GM18498 (cell line): Measurements from ENCODE around the gene MESP2.

Source experiments
- ATAC-seq: cut with Tn5 transposase; IDR thresholded peaks from one replicate; pipeline ENCODE4 v1.9.1; 2021; ENCODE audit warnings: mild to moderate bottlenecking, moderate library complexity; ENCODE audit not compliant: unreplicated experiment

The MESP2 gene, protein sequence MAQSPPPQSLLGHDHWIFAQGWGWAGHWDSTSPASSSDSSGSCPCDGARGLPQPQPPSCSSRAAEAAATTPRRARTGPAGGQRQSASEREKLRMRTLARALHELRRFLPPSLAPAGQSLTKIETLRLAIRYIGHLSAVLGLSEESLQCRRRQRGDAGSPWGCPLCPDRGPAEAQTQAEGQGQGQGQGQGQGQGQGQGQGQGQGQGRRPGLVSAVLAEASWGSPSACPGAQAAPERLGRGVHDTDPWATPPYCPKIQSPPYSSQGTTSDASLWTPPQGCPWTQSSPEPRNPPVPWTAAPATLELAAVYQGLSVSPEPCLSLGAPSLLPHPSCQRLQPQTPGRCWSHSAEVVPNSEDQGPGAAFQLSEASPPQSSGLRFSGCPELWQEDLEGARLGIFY

DNA sequence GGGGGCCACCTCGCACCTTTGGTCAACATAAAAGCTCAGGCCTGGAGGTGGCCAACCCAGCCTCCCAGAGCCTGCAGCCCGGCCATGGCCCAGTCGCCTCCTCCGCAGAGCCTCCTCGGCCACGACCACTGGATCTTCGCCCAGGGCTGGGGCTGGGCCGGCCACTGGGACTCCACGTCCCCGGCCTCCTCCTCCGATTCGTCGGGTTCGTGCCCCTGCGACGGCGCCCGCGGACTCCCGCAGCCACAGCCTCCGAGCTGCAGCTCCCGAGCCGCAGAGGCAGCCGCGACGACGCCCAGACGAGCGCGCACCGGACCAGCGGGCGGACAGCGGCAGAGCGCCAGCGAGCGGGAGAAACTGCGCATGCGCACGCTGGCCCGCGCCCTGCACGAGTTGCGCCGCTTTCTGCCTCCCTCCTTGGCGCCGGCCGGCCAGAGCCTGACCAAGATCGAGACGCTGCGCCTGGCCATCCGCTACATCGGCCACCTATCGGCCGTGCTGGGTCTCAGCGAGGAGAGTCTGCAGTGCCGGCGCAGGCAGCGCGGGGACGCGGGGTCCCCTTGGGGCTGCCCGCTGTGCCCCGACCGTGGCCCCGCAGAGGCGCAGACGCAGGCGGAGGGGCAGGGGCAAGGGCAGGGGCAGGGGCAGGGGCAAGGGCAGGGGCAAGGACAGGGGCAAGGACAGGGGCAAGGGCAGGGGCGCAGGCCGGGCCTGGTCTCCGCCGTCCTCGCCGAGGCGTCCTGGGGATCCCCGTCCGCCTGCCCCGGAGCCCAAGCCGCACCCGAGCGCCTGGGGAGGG is at the start of gene MESP2:
Gene MESP2, plus strand, starts transcription at position 59 of the 799 bp plus-strand sequence. Its CDS starts 26 bp downstream, at position 85.
- ATAC-seq, result peak; percentile 75

DNA sequence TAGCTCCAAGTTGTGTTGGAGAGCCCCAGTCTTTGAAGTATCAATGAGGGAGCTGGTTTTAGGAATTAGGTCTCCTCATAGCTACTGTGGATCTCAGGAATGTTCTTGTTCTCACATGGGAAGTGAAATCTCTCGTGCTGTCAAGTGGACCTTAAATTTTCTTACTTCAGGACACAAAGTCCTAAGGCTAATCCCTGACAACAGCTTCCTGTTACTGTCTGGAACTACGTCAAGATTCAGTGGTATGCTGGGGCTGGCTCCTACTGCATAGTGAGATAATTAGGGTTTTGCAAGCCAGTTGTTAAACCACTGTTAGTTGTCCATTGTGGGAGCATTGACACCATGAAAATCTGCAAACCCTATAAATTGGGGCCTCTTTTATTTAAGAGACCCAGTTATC is 47.9 kb upstream of the MESP2 start:
- ATAC-seq, result no peak

DNA sequence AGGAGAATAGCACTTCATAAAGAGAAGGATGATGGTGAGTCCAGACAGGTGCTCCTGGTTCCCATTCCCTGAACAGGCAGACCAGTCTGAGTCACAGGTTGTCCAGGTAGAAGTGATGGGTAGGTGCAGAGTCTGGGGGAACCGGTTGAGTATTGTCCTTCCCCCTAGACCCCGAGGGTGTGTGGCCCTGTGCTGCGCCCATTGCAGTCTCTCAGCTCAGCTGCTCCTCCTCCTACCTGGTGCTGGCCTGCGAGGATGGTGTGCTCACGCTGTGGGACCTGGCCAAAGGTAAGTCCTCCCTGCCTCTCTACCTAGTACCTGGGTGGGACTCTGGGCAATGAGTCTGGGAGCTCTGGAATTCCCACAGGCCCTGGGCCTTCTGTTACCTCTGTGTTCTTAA is 44.9 kb upstream of the MESP2 start:
- no peak for ATAC-seq

DNA sequence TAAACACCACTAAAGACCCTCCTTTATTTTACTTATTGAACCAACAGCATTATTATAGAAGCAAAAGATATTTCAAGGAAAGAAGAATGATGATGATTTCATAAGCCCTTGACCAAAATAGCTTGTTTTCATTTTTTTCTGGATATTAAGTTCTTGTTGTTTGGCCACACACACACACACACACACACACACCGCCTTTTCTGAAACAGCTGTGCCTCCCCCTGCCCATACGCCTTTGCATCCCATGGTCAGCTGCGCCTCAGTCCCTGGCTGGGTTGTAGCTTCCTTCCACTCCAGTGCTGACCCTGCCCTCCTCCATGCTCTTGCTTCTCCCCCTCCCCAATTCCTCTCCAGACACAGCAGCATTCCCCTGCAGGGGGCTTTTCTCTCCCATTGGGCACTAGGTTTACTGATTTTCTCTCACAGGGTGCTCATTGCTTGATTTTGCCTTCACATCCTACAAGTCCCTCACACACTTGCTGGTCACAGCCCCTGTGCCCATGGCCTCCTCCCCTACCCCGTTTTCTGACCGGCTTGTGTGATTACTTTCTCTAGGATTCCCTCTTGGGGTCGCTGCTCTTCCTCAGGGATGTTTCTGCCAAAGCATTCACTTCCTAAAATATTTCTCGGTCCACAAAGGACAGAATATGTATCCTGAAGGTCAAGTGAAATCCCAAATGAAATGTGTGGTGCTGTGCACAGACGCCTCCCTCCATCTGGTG is 43.5 kb upstream of the MESP2 start:
- ATAC-seq, result no peak

DNA sequence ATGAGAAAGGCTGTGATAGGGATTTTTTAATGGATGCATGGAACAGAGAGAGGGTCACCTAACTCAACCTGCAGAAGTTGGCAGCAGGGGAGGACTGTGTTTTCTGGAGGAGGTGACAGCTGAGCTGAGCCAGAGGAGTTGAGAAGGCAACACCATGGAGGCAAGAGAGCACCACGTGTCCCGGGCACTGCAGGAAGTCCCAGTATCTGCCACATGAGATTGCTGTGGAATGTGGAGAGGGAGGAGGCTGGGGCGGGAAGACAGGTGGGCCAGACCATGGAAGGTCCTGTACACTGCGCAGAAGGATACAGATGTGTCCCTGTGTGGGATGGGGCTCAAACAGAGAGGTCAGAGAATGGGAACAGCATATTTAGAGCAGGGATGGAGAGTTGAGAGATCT is 40.4 kb upstream of the MESP2 start:
- no peak for ATAC-seq

DNA sequence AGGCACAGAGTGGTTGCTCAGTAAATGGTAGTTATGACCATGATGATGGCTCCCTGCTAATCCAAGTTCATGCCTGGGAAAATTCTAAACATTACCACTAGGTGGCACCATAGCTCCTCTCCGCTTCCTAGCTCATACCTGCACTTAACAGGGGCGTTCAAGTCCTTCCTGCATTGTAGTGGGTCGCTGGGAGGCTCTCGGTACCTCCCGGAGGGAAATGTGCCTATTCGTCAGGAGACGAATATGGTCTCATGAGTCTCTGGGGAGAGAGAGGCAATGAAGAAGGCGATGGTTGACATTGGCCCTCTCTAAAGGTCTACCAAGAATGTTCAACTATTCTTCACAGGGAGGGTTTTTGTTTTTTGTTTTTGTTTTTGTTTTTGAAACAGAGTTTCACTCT is 36.0 kb upstream of the MESP2 start:
- peak; percentile 77 for ATAC-seq

DNA sequence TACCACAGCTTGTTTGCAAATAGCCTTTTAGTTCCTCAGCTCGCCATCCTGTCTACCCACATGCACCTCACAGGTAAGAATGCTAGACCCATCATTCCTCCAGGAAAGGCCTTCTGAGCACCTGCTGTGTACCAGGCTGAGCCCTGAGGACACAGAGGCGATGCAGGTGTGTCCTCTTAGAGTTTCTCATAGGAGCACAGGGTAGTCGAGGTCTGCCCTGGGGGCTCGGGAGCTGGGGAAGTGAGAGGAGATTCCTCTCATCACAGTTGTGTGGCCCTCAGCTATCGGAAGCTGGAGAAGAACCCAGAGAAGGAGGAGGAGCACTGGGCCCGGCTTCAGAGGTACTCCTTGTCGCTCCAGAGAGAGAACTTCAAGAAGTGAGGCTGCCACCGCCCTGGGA is 33.1 kb upstream of the MESP2 start:
- no peak for ATAC-seq

DNA sequence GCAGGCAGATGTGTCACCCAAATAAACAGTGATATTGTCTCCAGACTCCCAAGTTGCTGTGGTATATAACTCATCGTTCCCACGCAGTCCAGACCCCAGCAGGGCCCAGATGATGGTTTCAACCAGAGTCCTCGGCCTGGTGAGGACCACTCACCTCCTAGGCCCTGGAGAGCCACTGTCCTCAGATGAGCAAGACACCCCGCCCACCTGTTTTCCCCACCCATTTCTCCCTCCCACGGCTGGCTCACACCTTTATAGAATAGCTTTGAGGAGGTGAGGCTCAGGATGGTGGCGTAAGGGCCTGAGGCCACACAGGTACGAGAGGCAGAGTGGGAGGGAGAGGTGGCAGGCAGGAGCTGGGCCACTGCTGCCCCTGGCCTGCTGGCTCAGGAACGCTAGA is 32.5 kb upstream of the MESP2 start:
- ATAC-seq, result no peak

DNA sequence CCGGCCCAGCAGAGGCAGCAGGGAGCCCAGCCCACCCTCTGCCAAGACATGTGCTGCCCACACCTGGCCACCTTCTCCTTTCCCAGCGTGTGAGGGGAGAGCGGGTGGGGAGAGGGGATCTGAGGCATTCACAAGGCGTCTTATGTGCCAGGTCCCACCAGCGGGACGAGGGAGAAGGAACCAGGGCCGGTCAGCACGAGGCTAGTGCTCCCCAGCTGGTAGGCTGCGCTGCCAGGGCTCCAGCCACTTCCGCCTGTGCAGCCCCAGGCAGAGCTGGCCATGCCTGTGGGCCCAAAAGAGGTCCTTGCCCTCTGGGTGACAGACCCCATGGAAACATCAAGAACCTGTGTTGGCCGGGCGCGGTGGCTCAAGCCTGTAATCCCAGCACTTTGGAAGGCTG is 31.0 kb upstream of the MESP2 start:
- no peak for ATAC-seq

DNA sequence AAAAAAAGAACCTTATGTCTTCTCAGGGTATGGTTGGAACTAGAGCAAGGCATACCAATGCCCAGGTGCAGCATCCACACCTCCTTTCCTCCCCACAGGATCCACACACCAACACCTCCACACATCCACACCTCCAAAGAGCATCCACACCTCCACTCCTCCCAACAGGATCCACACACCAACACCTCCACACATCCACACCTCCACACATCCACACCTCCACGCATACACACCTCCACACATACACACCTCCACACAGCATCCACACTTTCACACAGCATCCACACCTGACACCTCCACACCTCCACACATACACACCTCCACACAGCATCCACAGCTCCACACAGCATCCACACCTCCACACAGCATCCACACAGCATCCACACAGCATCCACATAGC is 30.4 kb upstream of the MESP2 start:
- no peak for ATAC-seq

DNA sequence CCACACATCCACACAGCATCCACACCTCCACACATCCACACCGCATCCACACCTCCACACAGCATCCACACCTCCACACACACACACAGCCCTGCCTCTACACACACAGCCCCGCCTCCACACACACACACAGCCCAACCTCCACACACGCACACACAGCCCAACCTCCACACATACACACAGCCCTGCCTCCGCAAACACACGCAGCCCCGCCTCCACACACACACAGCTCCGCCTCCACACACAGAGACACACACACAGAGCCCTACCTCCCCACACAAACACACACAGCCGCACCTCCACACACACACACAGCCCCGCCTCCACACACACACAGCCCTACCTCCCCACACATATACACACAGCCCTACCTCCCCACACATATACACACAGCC is 29.7 kb upstream of the MESP2 start:
- no peak for ATAC-seq

DNA sequence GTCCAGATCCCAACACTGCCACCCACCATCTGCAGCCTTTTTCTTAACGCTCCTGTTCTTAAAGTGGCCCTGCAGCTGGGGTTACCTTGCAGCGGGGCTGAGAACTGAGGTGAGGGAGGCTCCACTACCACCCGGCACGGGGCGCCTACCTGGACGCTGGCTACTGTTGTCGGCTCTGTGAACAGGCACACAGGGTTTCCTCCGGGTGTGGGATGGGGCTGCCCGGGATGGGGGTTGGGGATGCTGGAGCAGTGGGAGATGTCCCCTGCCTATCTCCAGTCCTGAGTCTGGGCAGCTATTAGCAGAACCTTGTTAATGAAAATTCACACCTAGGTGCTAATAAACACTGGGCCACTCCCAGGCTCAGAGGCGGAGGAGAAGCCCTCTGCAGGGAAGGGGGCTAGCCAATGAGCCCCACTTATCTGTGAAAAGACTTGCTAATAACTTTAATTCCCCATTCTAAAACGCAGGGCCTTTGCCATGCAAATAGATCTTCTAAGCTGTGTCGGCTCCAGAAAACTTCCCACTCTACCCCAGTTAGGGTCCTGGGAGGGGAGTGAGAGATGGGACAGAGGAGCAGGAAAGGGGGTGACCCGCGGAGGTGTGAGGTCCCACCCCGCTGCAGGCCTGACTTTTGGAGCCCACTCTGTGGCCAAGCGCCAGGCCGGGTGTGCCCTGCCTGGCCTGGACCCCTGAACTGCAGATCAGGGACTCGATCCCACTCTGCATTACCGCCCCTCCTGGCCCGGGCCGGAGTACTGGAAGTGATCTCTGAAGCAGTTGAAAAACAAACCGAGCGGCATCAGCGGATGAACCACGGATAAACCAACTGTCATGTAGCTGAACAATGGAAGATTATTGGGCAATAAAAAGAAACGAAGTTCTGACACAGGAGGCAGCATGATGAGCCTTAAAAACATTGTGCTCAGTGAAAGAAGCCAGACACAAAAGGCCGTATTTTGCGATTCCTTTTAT is 28.1 kb upstream of the MESP2 start:
- no peak for ATAC-seq

DNA sequence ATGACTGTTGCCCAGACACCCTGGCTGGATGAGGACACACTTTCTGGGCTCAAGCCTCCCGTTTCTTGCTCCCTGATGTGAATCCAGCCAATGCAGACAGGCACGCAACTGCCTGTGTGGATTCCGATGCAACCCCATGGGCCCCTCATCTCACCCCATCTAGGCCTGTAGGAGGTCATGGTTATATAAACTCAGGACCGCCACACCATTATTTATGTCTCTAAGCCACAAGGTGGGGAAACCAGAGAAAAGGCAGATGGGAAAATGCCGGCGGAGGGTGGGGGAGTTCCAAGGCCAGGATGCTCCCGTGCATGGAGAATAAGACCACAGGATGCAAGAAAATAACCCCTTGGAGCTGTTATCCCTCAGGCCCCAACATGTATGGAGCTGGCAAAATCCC is 27.1 kb upstream of the MESP2 start:
- no peak for ATAC-seq

DNA sequence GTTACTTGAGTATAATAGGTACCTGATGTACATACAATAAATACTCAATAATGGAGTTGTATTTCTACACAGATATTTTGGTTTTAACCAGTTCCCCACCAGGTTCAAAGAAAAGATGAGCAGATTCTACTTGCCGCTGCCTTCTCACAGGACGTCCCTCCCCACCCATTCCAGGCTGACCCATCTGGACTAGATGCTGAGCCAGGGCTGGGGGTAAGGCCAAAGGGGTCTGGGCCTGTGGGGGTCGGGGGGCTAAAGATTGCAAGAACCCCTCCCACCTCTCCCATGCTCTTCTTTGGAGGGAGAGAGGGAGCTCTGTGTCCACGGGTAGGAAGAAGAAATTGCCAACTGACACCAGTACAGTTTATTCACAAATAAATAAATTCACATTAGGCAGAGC is 26.6 kb upstream of the MESP2 start:
- ATAC-seq, result no peak

DNA sequence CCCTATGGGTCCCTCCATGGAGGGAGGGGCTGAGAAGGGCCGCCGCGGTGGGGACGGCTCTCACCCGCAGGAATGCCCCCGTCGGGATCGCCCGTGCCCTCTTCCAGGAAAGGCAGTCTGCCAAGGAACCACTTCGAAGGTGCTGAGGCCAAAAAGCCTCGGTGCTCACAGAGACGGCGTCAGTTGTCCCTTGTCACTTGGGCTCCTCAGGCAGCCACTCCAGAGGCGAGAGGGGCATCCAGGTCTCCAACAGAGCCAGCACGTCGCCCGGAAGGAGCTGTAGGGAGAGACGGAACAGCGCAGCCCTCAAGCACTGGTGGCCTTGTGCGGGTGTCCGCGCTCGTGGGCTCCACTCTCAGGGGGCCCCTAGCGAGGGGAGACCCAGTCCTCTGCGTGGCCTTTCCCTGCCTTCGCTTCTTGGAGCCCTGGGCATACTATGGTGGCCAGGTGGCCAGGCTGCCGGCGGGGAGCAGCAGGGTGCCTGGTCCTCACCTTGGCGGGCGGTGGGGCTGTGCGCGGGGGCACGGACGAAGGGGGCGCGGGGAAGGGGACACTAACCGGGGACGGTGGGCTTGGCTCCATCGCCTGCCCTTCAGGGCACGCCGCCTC is 26.1 kb upstream of the MESP2 start:
- ATAC-seq, result no peak

DNA sequence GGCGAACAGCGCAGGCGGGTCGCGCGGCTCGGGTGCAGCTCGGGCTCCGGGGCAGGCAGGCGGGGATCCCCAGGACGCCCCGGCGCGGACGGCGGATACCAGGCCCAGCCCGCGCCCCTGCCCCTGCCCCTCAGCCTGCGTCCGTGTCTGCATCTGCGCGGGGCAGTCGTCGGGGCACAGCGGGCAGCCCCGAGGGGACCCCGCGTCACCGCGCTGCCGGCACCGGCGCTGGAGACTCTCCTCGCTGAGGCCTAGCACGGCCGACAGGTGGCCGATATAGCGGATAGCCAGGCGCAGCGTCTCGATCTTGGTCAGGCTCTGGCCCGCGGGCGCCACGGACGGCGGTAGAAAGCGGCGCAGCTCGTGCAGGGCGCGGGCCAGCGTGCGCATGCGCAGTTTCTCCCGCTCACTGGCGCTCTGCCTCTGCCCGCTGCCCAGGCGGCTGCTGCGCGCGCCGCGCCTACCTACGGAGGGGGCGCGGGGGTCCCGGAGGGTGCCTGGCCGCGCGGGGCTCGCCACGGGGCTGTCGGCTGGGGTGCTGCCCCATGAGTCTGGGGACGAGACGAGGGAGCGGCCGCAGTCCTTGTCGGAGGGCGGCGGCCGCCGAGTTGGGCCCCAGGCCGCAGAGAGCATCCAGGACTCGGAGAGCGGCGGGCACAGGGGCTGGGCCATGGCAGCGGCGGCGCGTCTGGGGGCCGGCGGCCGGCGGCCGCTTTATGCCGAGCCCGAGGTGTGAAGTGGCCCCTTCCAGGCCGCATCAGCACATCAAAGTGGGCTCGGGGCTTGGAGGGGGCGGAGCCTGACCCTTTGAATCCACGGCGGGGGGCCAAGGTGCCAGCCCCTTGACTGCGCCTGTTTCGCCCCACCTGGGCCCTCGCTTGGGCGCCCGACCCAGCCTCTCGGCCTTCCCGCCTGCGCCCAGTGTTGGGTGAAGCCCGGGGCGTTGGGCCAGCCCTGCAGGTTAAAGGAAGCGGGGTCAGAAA is 25.3 kb upstream of the MESP2 start, which contains the start of gene MESP1:
Gene MESP1, minus strand, starts transcription at position 690 of the 983 bp plus-strand sequence. Its CDS starts 18 bp downstream, at position 672.
- peak; percentile 94 for ATAC-seq

DNA sequence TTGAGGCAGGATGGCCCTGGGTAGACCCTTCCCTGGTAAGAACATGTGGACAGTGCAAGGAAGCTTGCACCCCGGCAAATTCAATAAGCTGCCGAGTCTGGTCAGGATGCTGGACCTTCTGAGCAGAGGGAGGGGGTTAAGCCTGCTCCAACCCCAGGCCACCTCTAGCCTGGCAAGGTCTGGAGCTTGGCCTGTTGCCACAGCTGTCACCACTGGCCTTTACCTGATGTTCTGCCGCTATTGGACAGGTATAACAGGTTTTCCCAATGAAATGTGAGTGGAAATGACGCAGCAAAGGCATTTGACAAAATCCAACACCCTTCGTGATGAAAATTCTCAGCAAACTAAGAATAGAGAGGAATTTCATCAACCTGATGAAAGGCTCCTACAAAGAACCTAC is 24.4 kb upstream of the MESP2 start:
- no peak for ATAC-seq

DNA sequence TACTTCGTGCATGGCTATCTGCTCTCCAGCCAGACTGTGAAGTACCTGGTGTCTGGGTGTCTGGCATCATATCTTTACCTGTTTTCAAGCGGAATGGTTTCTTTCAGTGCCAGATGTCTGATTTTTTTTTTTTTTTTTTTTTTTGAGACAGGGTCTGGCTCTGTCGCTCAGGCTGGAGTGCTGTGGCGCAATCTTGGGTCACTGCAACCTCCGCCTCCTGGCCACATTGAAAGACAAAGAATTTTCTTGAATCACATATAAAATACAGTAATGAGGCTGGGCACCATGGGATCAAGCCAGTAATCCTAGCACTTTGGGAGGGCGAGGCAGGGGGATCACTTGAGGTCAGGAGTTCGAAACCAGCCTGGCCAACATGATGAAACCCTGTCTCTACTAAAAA is 22.3 kb upstream of the MESP2 start:
- ATAC-seq, result no peak
